ENCODE measurements around the gene SLC25A23. TPM values are rescaled to one million over a fixed set of nuclear protein-coding genes. Genes with fewer than 3 reads are reported as not detected.

Gene SLC25A23
- total RNA-seq, 1 experiment from 2014 or later = 42.9 TPM

- no peak for TF ChIP-seq CTCF (conservative IDR thresholded peaks at IDR 0.05)
- Histone ChIP-seq H3K4ac (ENCODE audit: low read depth, low read length) (no peak overlapping the region), H4K91ac (ENCODE audit: insufficient read length, low read depth, low read length) (no peak overlapping the region), H4K5ac (ENCODE audit: insufficient read length, low read depth, low read length) (no peak overlapping the region), H3K9ac (ENCODE audit: extremely low read depth, insufficient read length, low read length) (no peak overlapping the region), H2AK5ac (ENCODE audit: insufficient read length, low read length) (no peak overlapping the region), H4K8ac (replicated peaks; ENCODE audit: insufficient read length, low read depth, low read length) (no peak overlapping the region), H2BK15ac (ENCODE audit: low read depth, low read length) (no peak overlapping the region), H3K4me2 (ENCODE audit: insufficient read depth, insufficient read length, low read length) (no peak overlapping the region), H4K20me1 (ENCODE audit: control insufficient read depth, insufficient read depth, insufficient read length) (no peaks in the 10 kb centered on the region), H2BK5ac (ENCODE audit: insufficient read length, low read length) (no peak overlapping the region), H2BK12ac (ENCODE audit: insufficient read length, low read depth, low read length) (no peak overlapping the region), H3K23me2 (ENCODE audit: insufficient read length, low read depth, low read length, poor library complexity, severe bottlenecking) (peaks cover 13% of the 10 kb centered on the region), H3K27me3 (ENCODE audit: insufficient read depth, low read length) (no peaks in the 10 kb centered on the region; the same call in 1 of the 2 replicates), H2BK120ac (ENCODE audit: low read depth, low read length, poor library complexity, severe bottlenecking) (no peak overlapping the region), H3K14ac (ENCODE audit: insufficient read depth, low read length) (no peak overlapping the region), H3K9me3 (ENCODE audit: control insufficient read depth, low read depth, low read length) (no peaks in the 10 kb centered on the region), H3K56ac (ENCODE audit: insufficient read length, low read depth, low read length) (no peak overlapping the region), H2AFZ (ENCODE audit: low read length) (no peak overlapping the region), H3K27ac (ENCODE audit: insufficient read length, low read depth, low read length) (no peak overlapping the region), H3K79me1 (ENCODE audit: insufficient read depth, low read depth, low read length, poor library complexity, severe bottlenecking) (no peaks in the 10 kb centered on the region), H2BK20ac (ENCODE audit: low read depth, low read length, poor library complexity, severe bottlenecking) (no peak overlapping the region), H3K18ac (ENCODE audit: insufficient read length, low read depth, low read length) (no peak overlapping the region), H3K4me1 (ENCODE audit: insufficient read depth, low read length) (no peaks in the 10 kb centered on the region), H3K79me2 (ENCODE audit: insufficient read depth, low read length) (no peaks in the 10 kb centered on the region), H3K23ac (ENCODE audit: insufficient read length, low read depth, low read length) (no peak overlapping the region), H3T11ph (ENCODE audit: low read length) (no peak overlapping the region)
- Mint-ChIP-seq H3K4me3 (no peak overlapping the region), H3K36me3 (ENCODE audit: insufficient read depth in 1 of 3, low read depth in 3 of 3) (no peaks in the 10 kb centered on the region), H3K27ac (no peak overlapping the region), H3K27me3 (ENCODE audit: low read depth) (peaks cover 17% of the 10 kb centered on the region), H3K9me3 (no peaks in the 10 kb centered on the region), H3K4me1 (peaks cover 9 to 15% of the 10 kb centered on the region in 2 experiments)
- DNase-seq = no peak
- no CpG with 5 or more reads among the region's 13 CpGs for WGBS (ENCODE audit: extremely low coverage, insufficient read length, low lambda C conversion rate)
Measured at GRCh38 chr19:6478815-6479214, 19.2 kb upstream of the SLC25A23 start.

All from H9 (cell line).